Adipose tissue (tissue), 3 donors: Measurements from ENCODE around the gene PRDM2. TPM values are rescaled to one million over a fixed set of nuclear protein-coding genes. Genes with fewer than 3 reads are reported as not detected.
A peak's percentile ranks its signal among the peaks of the same experiment; 100 is the strongest.
"Not testable (repeated sequence)": the region's sequence is repeated elsewhere in the genome, so short reads cannot be mapped to it uniquely, and the experiment has no call there.

Source experiments
- H3K27ac ChIP-seq: one replicate; pipeline ENCODE4 v1.5.1; 2013; ENCODE audit warnings: low read depth, low read length
- WGBS, 3 donors: extraction: QIAGEN DNeasy Blood & Tissue Kit; methylation state at CpG; one replicate each; pipeline ENCODE4 v1.1.7; 2013; 5-methylcytosine and 5-hydroxymethylcytosine counted together
- polyA plus RNA-seq, 3 donors: library from polyadenylated mRNA; stranded (reverse); fragments of 200-250 nt; gene quantifications; one replicate each; pipeline ENCODE4 v1.2.3, GENCODE V29; 2013
- donor health status: healthy with polysubstance abuse.
- donor health status: Bipolar disorder and iron deficiency.
- donor health status: healthy.

The PRDM2 gene, protein sequence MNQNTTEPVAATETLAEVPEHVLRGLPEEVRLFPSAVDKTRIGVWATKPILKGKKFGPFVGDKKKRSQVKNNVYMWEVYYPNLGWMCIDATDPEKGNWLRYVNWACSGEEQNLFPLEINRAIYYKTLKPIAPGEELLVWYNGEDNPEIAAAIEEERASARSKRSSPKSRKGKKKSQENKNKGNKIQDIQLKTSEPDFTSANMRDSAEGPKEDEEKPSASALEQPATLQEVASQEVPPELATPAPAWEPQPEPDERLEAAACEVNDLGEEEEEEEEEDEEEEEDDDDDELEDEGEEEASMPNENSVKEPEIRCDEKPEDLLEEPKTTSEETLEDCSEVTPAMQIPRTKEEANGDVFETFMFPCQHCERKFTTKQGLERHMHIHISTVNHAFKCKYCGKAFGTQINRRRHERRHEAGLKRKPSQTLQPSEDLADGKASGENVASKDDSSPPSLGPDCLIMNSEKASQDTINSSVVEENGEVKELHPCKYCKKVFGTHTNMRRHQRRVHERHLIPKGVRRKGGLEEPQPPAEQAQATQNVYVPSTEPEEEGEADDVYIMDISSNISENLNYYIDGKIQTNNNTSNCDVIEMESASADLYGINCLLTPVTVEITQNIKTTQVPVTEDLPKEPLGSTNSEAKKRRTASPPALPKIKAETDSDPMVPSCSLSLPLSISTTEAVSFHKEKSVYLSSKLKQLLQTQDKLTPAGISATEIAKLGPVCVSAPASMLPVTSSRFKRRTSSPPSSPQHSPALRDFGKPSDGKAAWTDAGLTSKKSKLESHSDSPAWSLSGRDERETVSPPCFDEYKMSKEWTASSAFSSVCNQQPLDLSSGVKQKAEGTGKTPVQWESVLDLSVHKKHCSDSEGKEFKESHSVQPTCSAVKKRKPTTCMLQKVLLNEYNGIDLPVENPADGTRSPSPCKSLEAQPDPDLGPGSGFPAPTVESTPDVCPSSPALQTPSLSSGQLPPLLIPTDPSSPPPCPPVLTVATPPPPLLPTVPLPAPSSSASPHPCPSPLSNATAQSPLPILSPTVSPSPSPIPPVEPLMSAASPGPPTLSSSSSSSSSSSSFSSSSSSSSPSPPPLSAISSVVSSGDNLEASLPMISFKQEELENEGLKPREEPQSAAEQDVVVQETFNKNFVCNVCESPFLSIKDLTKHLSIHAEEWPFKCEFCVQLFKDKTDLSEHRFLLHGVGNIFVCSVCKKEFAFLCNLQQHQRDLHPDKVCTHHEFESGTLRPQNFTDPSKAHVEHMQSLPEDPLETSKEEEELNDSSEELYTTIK (N-terminal part only)
- polyA plus RNA-seq, result 10 to 100 TPM in 2 of 3 donors, 1 to 10 TPM in 1; 8.5 to 19.5 (median 13.0) TPM

DNA sequence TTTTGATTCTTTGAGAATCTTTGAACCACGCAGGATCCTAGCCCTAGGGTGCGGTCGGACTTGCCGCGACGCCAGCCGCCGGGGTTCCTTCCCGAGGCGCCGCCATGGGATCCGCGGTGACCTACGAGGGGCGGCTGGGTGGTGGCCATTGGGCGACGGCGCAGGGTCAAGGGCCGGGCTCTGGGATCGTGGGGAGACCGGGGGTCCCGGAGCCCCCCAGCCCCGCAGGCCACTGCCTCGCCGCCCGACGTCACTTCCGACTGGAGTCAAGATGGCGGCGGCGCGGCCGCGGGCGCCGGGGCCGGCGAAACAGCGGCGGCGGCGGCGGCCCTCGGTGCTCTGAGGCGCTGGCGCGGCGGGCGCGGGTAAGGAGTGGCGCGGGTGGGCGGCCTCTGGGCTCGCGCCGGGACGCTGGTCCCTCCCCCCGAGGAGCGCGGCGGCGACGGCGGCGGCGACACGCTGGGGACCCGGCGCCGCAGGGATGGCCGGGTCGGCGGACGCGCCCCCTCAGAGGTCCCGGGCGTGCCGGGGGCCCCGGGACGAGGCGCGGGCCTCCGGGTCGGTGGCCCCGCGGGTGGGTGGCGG, at the start of gene PRDM2:
Gene PRDM2, plus strand, starts transcription at position 253 of the 585 bp plus-strand sequence. CDS start 15,418 bp downstream, outside the sequence.
- WGBS, 3 donors, result 0 to 1% (median 0%) methylated on average over 39 to 84 of the region's 87 CpGs
- peak within 1 kb of the TSS; percentile 80 for H3K27ac ChIP-seq

DNA sequence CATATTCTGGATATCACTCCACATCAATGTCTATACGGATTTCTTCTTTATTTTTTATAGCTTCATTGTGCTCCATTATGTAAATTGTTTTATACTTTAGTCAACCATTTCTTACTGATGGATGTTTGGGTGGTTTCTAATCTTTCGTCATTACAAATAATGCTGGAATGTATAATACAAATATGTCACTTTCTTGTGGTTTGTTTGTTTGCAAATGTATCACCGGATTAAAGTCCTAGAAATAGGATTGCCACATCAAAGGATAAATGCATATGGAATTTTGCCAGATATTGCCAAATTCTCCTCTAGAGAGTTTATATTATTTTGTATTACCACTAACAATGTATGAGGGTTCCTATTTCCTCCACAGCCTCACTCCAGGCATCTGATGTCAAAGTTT, 48.7 kb upstream of the PRDM2 start:
- 60 to 67% (median 65%) methylated on average over 3 of the region's 3 CpGs for WGBS, 3 donors
- no peak overlapping the region for H3K27ac ChIP-seq

DNA sequence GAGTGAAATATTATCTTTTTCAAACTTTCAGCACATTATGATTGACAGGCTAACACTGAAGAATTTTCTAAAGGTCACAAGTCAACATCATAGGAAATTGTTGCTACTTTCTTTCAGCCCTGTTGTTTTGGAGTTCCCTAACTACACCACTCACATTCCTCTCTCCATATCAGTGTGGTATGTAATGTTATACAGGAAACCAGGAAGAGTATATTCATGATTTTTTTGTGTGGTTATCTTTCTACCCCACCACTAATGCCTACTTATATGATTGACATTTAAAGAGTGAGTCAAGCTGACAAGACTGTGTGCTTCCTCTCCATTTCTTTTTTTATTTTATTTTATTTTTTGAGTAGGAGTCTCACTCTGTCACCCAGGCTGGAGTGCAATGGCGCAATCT, 47.8 kb upstream of the PRDM2 start:
- 95 to 100% (median 98%) methylated on average over 1 of the region's 1 CpG for whole genome bisulfite sequencing, 3 donors
- H3K27ac ChIP-seq, result no peak overlapping the region

DNA sequence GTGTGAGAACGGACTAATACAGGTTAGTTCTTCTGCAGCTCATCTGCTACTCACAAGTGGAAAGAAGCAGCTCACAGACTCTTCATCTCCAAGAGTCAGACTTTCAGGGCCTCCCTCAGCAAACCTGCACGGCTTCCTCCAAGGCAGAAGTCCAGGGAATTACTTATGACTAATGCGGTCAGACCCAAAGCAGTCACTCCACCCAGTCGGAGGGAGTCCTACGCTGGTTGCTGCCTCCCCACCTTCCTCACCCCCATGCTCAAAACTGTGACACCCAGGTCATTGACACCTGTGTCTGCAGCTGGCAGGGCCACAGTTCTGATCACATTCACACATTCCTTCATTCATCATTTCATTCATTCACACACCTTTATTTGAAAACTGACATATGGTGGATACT, 38.4 kb upstream of the PRDM2 start:
- WGBS, 3 donors, result 59 to 80% (median 67%) methylated on average over 5 of the region's 5 CpGs

DNA sequence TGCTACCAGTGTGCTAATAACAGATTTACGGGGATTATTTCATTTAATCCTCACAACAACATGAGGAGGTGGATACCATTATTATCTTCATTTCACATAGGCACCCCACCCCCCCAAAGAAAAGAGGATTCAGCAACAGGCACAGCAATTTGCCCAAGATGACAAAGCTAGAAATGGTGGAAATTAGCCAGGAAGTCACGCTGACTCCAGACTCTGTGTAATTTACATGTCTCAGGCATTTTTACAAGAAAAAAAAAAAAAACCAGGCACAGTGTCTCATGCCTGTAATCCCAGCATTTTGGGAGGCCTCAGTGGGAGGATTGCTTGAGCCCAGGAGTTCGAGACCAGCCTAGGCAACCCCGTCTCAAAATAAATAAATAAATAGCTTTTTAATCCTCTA, 37.5 kb upstream of the PRDM2 start:
- WGBS, 3 donors, result 31 to 46% (median 45%) methylated on average over 4 of the region's 4 CpGs
- no peak overlapping the region for H3K27ac ChIP-seq

More for the DNA sequence above, 38.4 kb upstream of the PRDM2 start:
- no peak overlapping the region for H3K27ac ChIP-seq

DNA sequence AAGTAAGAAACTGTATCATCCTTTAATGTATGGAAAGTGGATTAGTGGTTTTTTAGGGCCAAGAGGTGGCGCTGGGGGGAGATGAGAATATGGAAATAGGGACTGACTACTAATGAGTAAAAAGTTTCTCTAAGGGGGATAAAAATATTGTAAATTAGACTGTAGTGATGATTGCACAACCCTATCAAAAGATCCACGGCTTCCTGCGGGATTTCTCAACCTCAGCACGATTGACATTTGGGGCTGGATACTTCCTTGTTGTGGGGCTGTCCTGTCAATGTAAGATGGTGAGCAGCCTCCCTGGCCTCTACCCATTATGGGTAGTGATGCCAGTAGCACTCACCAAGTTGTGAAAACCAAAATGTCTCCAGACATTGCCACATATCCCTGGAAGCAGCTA, 36.0 kb upstream of the PRDM2 start:
- WGBS, 3 donors, result 35 to 64% (median 51%) methylated on average over 4 of the region's 4 CpGs
- H3K27ac ChIP-seq, result no peak overlapping the region

DNA sequence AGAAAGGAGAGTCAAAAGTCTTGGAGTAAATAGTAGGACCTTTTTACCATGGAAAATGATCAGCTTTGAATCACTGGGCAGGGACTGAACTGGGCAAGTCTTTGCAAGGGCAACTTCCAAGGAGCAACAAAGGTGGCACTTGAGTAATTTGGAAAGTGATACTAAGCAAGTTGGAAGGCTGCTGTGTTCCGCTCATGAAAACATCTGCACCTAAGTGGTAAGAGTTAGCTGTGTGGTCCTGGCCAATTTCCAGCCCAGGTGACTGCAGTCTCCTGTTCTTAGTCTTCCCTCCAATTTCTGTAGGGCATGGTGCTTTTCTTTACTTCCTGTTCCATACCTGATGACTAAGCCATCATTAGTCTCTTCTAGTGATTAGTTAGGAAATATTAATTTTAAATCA, 35.5 kb upstream of the PRDM2 start:
- 71 to 80% (median 77%) methylated on average over 1 of the region's 1 CpG for WGBS, 3 donors
- no peak overlapping the region for H3K27ac ChIP-seq

DNA sequence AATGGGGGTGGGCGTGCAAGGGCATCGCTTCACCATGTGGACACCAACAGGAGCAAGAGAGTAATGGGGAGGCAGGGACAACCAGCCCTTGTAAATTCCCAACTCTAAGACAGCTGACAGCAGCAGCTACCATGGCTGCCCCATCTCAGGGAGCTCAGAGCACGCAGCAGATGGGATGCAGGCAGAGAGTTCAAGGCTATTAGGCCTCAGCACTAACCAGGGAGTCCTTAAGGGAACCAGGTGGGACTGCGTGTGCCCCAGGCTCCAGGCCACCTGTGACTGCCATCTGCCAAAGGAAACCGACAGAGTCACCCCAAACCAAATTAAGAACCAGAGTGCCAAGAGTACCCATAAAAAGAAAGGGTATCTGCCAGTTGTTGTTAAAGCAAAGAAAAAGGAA, 33.7 kb upstream of the PRDM2 start:
- 72 to 95% (median 84%) methylated on average over 5 of the region's 5 CpGs for WGBS, 3 donors
- no peak overlapping the region for H3K27ac ChIP-seq

DNA sequence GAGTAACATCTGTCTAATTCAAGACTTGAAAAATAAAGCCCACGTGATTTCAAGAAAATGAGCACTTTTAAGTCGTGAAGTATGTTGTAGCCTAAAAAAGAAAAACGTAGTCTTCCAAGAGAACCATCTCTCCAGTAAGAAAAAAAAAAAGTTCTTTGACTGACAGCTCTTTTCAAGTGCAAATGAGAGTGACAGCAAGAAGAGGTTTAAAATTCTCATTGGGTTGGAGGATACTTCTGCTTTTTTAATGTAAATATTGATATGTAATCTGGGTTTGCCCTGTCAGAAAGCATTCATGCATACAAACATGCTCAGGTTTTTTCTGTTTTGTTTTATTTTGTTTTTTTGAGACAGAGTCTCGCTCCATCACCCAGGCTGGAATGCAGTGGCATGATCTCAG, 32.3 kb upstream of the PRDM2 start:
- H3K27ac ChIP-seq, result no peak overlapping the region
- WGBS, 3 donors, result 60 to 85% (median 83%) methylated on average over 4 of the region's 4 CpGs

DNA sequence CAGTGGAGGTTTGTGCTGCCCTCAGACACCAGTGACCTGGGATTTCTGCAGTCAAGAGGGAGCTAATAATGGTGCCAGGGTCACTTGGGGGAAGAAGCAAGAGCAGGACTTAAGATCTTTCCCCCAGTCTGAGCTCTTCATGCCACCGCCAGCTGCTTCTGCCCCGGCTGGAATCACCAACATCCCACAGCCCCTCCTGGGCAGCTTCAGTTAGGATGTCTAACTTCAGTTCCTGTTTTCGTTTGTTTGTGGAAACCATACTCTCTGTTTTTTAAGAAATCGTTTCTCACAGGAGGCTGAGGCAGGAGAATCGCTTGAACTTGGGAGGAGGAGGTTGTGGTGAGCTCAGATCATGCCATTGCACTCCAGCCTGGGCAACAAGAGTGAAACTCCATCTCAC, 25.6 kb upstream of the PRDM2 start:
- no peak overlapping the region for H3K27ac ChIP-seq
- 33 to 54% (median 53%) methylated on average over 5 of the region's 5 CpGs for WGBS, 3 donors

DNA sequence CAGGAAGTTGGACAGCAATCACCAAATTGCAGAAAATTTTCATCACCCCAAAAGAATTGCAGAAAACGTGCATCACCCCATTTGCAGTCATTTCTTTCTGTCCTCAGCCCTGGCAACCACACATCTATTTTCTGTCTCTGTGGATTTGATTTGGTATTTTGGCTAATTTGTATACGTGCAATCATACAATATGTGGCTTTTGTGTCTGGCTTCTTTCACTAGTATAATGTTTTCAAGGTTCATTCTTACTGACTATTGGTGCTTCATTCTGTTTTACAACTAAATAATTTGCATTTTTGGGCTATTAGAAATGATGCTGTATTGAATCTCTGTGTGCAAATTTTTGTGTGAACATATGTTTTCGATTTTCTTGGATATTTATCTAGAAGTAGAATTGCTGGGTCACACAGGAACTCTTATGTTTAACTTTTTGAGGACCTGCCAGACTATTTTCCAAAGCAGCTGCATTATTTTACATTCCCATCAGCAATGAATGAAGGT, 24.8 kb upstream of the PRDM2 start:
- 40 to 48% (median 45%) methylated on average over 3 of the region's 3 CpGs for WGBS, 3 donors
- no peak overlapping the region for H3K27ac ChIP-seq

DNA sequence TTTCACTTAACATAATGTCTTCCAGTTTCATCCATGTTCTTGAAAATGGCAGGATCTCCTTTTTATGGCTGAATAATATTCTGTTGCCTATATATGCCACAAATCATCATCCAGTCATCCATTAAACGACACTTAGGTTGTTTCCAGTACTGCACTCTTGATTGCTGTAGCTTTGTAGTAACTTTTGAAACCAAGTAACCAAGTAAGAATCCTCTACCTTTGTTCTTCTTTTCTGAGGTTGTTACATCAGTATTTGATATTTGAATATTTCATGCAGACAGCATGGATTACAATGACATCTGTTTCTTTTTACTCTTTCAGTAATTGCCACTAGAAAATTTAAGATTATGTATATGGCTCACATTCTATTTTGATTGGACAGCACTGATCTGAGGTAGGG, 22.1 kb upstream of the PRDM2 start:
- H3K27ac ChIP-seq, result no peak overlapping the region
- 61 to 73% (median 71%) methylated on average over 1 of the region's 1 CpG for WGBS, 3 donors

DNA sequence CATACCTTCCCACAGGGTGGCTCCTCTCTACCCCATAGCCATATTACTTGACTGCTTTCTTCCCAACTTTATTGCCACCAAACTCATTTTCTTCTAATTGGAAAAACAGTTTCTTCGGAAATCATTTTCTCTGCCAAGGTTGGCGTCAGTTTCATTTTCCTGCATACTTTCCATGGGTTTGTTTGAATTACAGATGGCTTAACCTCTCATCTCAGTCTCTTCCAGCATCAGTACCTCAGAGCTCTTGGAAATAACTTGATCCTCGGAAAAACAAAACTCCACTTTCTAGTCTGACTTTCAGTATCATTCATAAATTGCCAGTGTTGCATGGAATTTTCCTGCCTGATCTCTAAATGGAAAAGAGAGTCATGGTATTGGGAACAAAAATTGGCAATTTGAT, 20.3 kb upstream of the PRDM2 start:
- H3K27ac ChIP-seq, result no peak overlapping the region
- WGBS, 3 donors, result 79 to 88% (median 82%) methylated on average over 3 of the region's 3 CpGs

DNA sequence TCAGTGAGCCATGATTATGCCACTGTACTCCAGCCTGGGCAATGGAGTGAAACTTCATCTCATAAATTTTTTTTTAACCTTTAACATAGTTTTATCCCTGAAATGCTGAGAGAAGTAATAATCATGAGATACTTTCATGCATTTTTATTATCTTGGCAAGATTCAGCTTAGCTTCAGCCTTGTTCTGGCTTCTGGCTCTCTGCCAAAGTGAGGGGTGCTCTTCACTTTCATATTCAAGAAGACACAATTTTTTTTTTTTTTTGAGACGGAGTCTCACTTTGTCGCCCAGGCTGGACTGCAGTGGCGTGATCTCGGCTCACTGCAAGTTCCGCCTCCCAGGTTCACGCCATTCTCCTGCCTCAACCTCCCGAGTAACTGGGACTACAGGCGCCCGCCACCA, 19.4 kb upstream of the PRDM2 start:
- 82 to 85% (median 83%) methylated on average over 5 to 9 of the region's 9 CpGs for WGBS, 3 donors
- H3K27ac ChIP-seq, result not testable (repeated sequence)

DNA sequence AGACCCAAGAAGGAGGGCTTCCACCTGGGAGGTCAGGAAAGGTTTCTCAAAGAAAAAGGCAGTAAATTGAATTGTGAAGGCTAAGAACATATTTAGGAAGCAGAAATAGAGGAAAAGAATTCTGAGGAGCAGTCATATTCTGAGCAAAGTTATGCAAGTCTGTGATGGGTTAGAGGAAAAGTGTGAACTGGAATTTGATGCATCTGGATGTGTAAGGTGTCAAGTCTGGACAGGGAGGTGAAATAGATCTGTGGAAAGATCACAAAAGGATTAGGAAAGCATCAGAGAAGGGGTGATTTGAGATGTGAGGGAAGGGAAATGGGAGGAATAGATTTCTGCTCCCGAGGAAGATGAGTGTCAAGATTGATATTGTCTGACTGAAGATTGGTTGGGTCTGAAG, 18.1 kb upstream of the PRDM2 start:
- no peak overlapping the region for H3K27ac ChIP-seq
- WGBS, 3 donors, result 61 to 80% (median 75%) methylated on average over 1 of the region's 1 CpG

DNA sequence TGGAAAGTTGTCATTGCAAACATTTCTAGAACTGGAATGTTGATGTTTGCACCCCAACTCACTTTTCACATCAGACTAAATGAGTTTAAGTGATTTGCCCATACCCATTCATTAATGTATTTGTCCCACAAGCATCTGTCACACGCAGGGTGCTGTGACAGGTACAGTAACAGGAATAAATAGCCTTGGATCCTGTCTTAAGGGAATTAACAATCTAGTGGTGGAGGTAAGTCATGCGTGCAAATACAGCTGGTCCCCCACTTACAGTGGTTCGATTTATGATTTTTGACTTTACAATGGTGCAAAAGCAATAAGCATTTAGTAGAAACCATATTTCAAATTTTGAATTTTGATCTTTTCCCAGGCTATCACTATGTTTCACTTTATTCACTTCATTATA, 17.5 kb upstream of the PRDM2 start:
- 72 to 84% (median 82%) methylated on average over 3 of the region's 3 CpGs for WGBS, 3 donors
- H3K27ac ChIP-seq, result no peak overlapping the region

DNA sequence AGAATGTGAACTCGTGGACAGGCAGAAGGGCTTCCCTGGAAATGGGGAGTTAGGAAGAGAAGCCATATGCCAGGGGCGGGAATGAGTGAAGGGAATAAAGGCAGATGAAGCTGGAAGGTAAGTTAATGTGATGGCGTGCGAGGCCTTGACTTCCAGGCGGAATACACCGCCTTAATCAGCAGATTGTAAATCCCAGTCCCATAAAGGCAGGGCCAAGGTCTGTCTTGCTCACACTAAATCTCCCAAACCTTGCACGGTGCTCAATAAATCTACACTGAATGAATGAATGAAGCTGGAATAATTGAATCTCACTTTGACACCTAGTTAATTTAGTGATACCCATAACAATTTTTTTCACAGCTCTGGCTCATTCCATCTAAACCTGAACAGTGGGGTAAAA, 16.8 kb upstream of the PRDM2 start:
- H3K27ac ChIP-seq, result no peak overlapping the region
- WGBS, 3 donors, result 72 to 91% (median 86%) methylated on average over 7 of the region's 7 CpGs

DNA sequence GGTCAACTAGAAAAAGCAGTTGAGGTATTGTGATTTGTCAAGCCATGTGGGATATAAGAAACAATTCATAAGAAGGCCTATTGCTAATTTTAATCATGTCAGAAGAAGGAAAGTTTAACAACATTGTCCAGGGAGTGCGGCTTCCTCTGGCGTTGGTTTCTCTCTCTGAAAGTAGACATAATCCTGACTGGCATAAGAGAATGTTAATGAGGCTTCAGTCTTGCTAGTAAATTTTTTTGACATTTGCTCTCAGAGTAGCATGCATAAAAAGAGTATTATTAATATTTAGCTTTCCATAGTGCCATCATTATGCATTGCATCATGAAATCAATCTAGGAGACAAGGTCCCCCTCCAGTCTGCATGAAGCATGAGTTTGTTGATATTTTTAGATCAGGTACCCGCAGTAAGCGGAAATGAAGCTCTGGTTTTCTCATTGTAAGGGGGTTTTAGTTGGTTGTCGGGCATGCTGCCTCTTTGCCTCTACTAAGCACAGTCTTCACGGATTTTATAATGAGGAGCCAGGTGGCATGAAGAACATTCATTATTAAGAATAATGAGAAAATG, 12.8 kb upstream of the PRDM2 start:
- no peak overlapping the region for H3K27ac ChIP-seq
- 77 to 79% (median 77%) methylated on average over 6 of the region's 6 CpGs for WGBS, 3 donors
